Stimulated activated CD8-positive, alpha-beta memory T cell treated with anti-CD3 and anti-CD28 coated beads, Interleukin-7, amount 100 ng/mL, for 24 hours (primary cell): ENCODE measurements around the gene SELENOK.
"Not testable (repeated sequence)": the region's sequence is repeated elsewhere in the genome, so short reads cannot be mapped to it uniquely, and the experiment has no call there.

Source experiments
- DNase-seq: peaks from one replicate; pipeline ENCODE4 v3.0.0-alpha.2; 2020; ENCODE audit warnings: low read depth

The SELENOK gene

GRCh38 chr3:53891497-53892285 lies at the start of gene SELENOK:
Gene SELENOK (minus strand): TSS chr3:53891859.
- peak; percentile 93 for DNase-seq

- no peak for DNase-seq
Measured at GRCh38 chr3:53941184-53941583, 49.5 kb upstream of the SELENOK start.

GRCh38 chr3:53940623-53941022 lies 49.0 kb upstream of the SELENOK start:
- DNase-seq = no peak

- DNase-seq = no peak
Measured at GRCh38 chr3:53939813-53940212, 48.2 kb upstream of the SELENOK start.

- no peak for DNase-seq
Measured at GRCh38 chr3:53939086-53939582, 47.5 kb upstream of the SELENOK start.

GRCh38 chr3:53938645-53939044 lies 47.0 kb upstream of the SELENOK start:
- DNase-seq = no peak

GRCh38 chr3:53936347-53936746 lies 44.7 kb upstream of the SELENOK start:
- DNase-seq = no peak

GRCh38 chr3:53935283-53935901 lies 43.7 kb upstream of the SELENOK start:
- no peak for DNase-seq

GRCh38 chr3:53927208-53927872 lies 35.7 kb upstream of the SELENOK start:
- not testable (repeated sequence) for DNase-seq

- DNase-seq = no peak
Measured at GRCh38 chr3:53921296-53921695, 29.6 kb upstream of the SELENOK start.

- no peak for DNase-seq
Measured at GRCh38 chr3:53919741-53920140, 28.1 kb upstream of the SELENOK start.

GRCh38 chr3:53913401-53913800 lies 21.7 kb upstream of the SELENOK start:
- DNase-seq = no peak

- no peak for DNase-seq
Measured at GRCh38 chr3:53902711-53903110, 11.1 kb upstream of the SELENOK start.

GRCh38 chr3:53902067-53902466 lies 10.4 kb upstream of the SELENOK start:
- DNase-seq = no peak

- DNase-seq = no peak
Measured at GRCh38 chr3:53900666-53901331, 9.1 kb upstream of the SELENOK start.

- no peak for DNase-seq
Measured at GRCh38 chr3:53899750-53900149, 8.1 kb upstream of the SELENOK start.

GRCh38 chr3:53892286-53892637 lies 603 bp upstream of the SELENOK start:
- no peak for DNase-seq

- no peak for DNase-seq
Measured at GRCh38 chr3:53890726-53891475, 758 bp downstream of the SELENOK start.

- DNase-seq = no peak
Measured at GRCh38 chr3:53888232-53888631, 3.4 kb downstream of the SELENOK start.

- DNase-seq = no peak
Measured at GRCh38 chr3:53887446-53887845, 4.2 kb downstream of the SELENOK start.

- no peak for DNase-seq
Measured at GRCh38 chr3:53885239-53885638, 6.4 kb downstream of the SELENOK start.

- DNase-seq = no peak
Measured at GRCh38 chr3:53884623-53885022, 7.0 kb downstream of the SELENOK start.
